ENCODE data around the gene CLCN7. TPM values are rescaled to one million over a fixed set of nuclear protein-coding genes. Genes with fewer than 3 reads are reported as not detected.
A peak's percentile ranks its signal among the peaks of the same experiment; 100 is the strongest.

Gene CLCN7
- total and polyA plus RNA-seq, 2 of the 8 experiments (the other 6 are each of a cell fraction or from before 2014, with no cell fraction given) = 38.6 to 81.5 TPM

DNA sequence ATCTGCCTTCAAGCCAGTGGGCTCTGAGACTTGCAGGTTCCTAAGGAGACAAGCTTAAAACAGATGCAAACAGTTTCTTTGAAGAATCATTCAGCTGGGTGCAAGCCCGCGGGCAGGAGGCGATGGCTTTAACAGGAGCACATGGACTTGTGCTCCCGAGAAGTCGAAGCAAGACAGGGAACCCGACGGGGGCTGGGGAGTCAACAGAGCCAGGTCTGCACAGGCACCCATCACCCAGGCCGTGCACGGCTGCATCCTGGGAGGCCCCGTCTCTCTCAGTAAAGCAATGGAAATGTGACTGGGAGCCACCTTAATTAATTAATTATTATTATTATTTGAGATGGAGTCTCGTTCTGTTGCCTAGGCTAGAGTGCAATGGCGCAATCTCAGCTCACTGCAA, 14.2 kb upstream of the CLCN7 start:
- POLR2A ChIA-PET (ENCODE audit: partially characterized antibody) = interaction anchor here (16.8 kb wide), 1 partner anchor 22 kb away, joined by 175 read pairs; no protein-coding TSS in a partner anchor
- no peak overlapping the region for H3K4ac ChIP-seq (replicated peaks; ENCODE audit: insufficient read length, low read depth, low read length)
- 87% methylated on average over 12 of the region's 12 CpGs; no CpG with 5 or more reads in 1 of the 2 experiments for WGBS, 2 experiments (ENCODE audit: extremely low coverage in 1 of 2, insufficient coverage in 1 of 2, insufficient read length in 1 of 2, insufficient replicate concordance in 2 of 2, low coverage in 1 of 2, low lambda C conversion rate in 2 of 2, missing lambda C conversion rate in 1 of 2)
- H3K23me2 ChIP-seq (ENCODE audit: low read depth, low read length) = peaks cover 8% of the 10 kb centered on the region
- H3K9me3 ChIP-seq (ENCODE audit: insufficient read depth in 2 of 2, low read depth in 1 of 2, low read length in 1 of 2) = no peaks in the 10 kb centered on the region; a peak in 1 of 4 replicates
- H4K91ac ChIP-seq (replicated peaks; ENCODE audit: insufficient read length, low read length) = no peak overlapping the region
- H3K36me3 ChIP-seq (ENCODE audit: control insufficient read depth in 2 of 4, insufficient read depth in 4 of 4, low read length in 3 of 4) = no peaks in the 10 kb centered on the region
- H3K4me3 ChIP-seq (ENCODE audit: extremely low read depth in 1 of 4, insufficient read depth in 2 of 4, low read depth in 3 of 4, low read length in 4 of 4) = no peak overlapping the region
- H3K79me1 ChIP-seq (ENCODE audit: low read depth, low read length) = peaks cover under 1% of the 10 kb centered on the region
- H3K4me2 ChIP-seq (ENCODE audit: insufficient read depth in 1 of 2, low read depth in 2 of 2, low read length in 2 of 2) = no peak overlapping the region
- TF ChIP-seq RXRA (IDR thresholded peaks at IDR 0.05; ENCODE audit: insufficient read depth, low read depth, low read length) (no peak), POLR2A (IDR thresholded peaks at IDR 0.05; ENCODE audit: control extremely low read depth in 1 of 2, low read depth in 2 of 2, low read length in 2 of 2) (no peak), EP300 (IDR thresholded peaks at IDR 0.05; ENCODE audit: borderline replicate concordance in 1 of 2, low read depth in 2 of 2, low read length in 2 of 2) (no peak), E2F6 (IDR thresholded peaks at IDR 0.05) (0 out of 2 replicates have a peak, but pooled peaks have one; percentile 16), RNF2 (IDR thresholded peaks at IDR 0.05; ENCODE audit: borderline replicate concordance, low read depth, low read length, missing control alignments, poor library complexity, severe bottlenecking) (no peak)
- CTCF ChIA-PET (ENCODE audit: partially characterized antibody) = no interaction called here
- H3K56ac ChIP-seq (replicated peaks; ENCODE audit: insufficient read length, low read depth, low read length) = no peak overlapping the region
- H2BK15ac ChIP-seq (ENCODE audit: low read length) = no peak overlapping the region
- H4K20me1 ChIP-seq (replicated peaks in 1 of 2; ENCODE audit: control insufficient read depth in 1 of 2, insufficient read depth in 2 of 2, low read length in 2 of 2) = no peaks in the 10 kb centered on the region
- no peak overlapping the region for H2BK5ac ChIP-seq (ENCODE audit: low read depth, low read length)
- no peak overlapping the region for H2BK20ac ChIP-seq (ENCODE audit: low read length)
- peaks cover 0 to 4% (median 3%) of the 10 kb centered on the region in 4 experiments; a peak in 4 of 7 replicates for H3K4me1 ChIP-seq (replicated peaks in 1 of 4; ENCODE audit: control insufficient read depth in 3 of 4, insufficient read depth in 4 of 4, low read length in 3 of 4)
- H4K5ac ChIP-seq (ENCODE audit: insufficient read length, low read depth, low read length) = no peak overlapping the region
- no peak overlapping the region for H3K27ac ChIP-seq (ENCODE audit: low read depth, low read length)
- no peaks in the 10 kb centered on the region for H3K27me3 ChIP-seq (replicated peaks in 1 of 4; ENCODE audit: control insufficient read depth in 3 of 4, extremely low read depth in 1 of 4, insufficient read depth in 3 of 4, low read length in 3 of 4)
- H2AK5ac ChIP-seq (ENCODE audit: low read depth, low read length) = no peak overlapping the region
- FAIRE-seq = no peak
- no peak overlapping the region for H3K9ac ChIP-seq (replicated peaks in 1 of 4; ENCODE audit: extremely low read depth in 1 of 4, low read depth in 3 of 4, low read length in 3 of 4)
- DNase-seq (ENCODE audit: low read depth in 1 of 2, low spot score in 2 of 2) = no peak
- H4K8ac ChIP-seq (ENCODE audit: extremely low read depth, insufficient read depth, low read length) = no peak overlapping the region
- no peak overlapping the region for H2AFZ ChIP-seq (ENCODE audit: low read length)
- no peak overlapping the region for H3K14ac ChIP-seq (ENCODE audit: insufficient read length)
- H2BK120ac ChIP-seq (replicated peaks; ENCODE audit: low read depth, low read length) = no peak overlapping the region
- H3K79me2 ChIP-seq (ENCODE audit: control insufficient read depth in 1 of 2, insufficient read depth in 2 of 2, low read length in 2 of 2) = peaks cover 0 to 4% of the 10 kb centered on the region in 2 experiments; a peak in 1 of 4 replicates
- no peak overlapping the region for H3K23ac ChIP-seq (ENCODE audit: insufficient read length)
- no peak overlapping the region for H2BK12ac ChIP-seq (ENCODE audit: low read depth, low read length)
- no peak overlapping the region for H3K18ac ChIP-seq (ENCODE audit: extremely low read depth, low read length)
